Activated CD4-positive, alpha-beta memory T cell treated with anti-CD3 and anti-CD28 coated beads for 36 hours (primary cell): ENCODE data around the gene GOT1. TPM values are rescaled to one million over a fixed set of nuclear protein-coding genes. Genes with fewer than 3 reads are reported as not detected.

Experiments
- CTCF ChIA-PET: fragments of 350-600 bp; sonication (Branson Sonifier 250); formaldehyde crosslinking; loops from one replicate; lab custom pipeline; 2021; ENCODE audit warnings: antibody characterized with exemption, inconsistent platforms; lab: Charles Lee
- POLR2A ChIA-PET: fragments of 350-600 bp; sonication (Branson Sonifier 250); formaldehyde crosslinking; loops from one replicate; lab custom pipeline; 2021; ENCODE audit warnings: antibody characterized with exemption; lab: Charles Lee
- DNase-seq: peaks from one replicate; pipeline ENCODE4 v3.0.0-alpha.2; 2020
- H3K27ac Mint-ChIP-seq: one replicate; pipeline ENCODE4 v1.8.0; 2021; ENCODE audit warnings: mixed read lengths
- H3K27me3 Mint-ChIP-seq: one replicate; pipeline ENCODE4 v1.8.0; 2021; ENCODE audit warnings: mixed read lengths
- H3K36me3 Mint-ChIP-seq: one replicate; pipeline ENCODE4 v1.8.0; 2021; ENCODE audit warnings: mixed read lengths
- H3K4me1 Mint-ChIP-seq: one replicate; pipeline ENCODE4 v1.8.0; 2021; ENCODE audit warnings: low read depth, mixed read lengths
- H3K4me3 Mint-ChIP-seq: one replicate; pipeline ENCODE4 v1.8.0; 2021; ENCODE audit warnings: mild to moderate bottlenecking, mixed read lengths
- H3K9me3 Mint-ChIP-seq: one replicate; pipeline ENCODE4 v1.8.0; 2021; ENCODE audit warnings: mixed read lengths
- intact Hi-C: fragments of 100-400 bp; cut with micrococcal nuclease; formaldehyde crosslinking; loops from one replicate; pipeline ENCODE4 v1.15.1; 2023
- total RNA-seq, 2 experiments: library from RNA; stranded (reverse); gene quantifications; one replicate each; pipeline ENCODE4 v1.2.3, GENCODE V29; 2021

The GOT1 gene
- total RNA-seq, 2 experiments from 2014 or later, result 51.6 to 54.9 TPM

GRCh38 chr10:99451499-99451788 is 21.0 kb upstream of the GOT1 start:
- Mint-ChIP-seq H3K36me3 (no peaks in the 10 kb centered on the region), H3K4me3 (no peak overlapping the region), H3K27me3 (peaks cover 20% of the 10 kb centered on the region), H3K9me3 (no peaks in the 10 kb centered on the region), H3K27ac (no peak overlapping the region), H3K4me1 (no peaks in the 10 kb centered on the region)
- ChIA-PET CTCF (interaction anchor here (2.1 kb wide), 1 partner anchor 15 kb away, joined by 10 read pairs; no protein-coding TSS in a partner anchor), POLR2A (interaction anchor here (2.0 kb wide), 1 partner anchor 21 kb away, joined by 4 read pairs; the partner anchor contains the start of gene GOT1)
- intact Hi-C loops, result no loop called here
- DNase-seq, result no peak

- Mint-ChIP-seq H3K4me3 (no peak overlapping the region), H3K27me3 (peaks cover 15% of the 10 kb centered on the region), H3K27ac (no peak overlapping the region), H3K9me3 (no peaks in the 10 kb centered on the region), H3K36me3 (no peaks in the 10 kb centered on the region), H3K4me1 (no peaks in the 10 kb centered on the region)
- ChIA-PET CTCF (interaction anchor here (0.9 to 2.1 kb wide), 2 partner anchors 11 to 15 kb away, joined by 3 to 10 read pairs; no protein-coding TSS in a partner anchor), POLR2A (interaction anchor here (2.0 kb wide), 1 partner anchor 20 kb away, joined by 4 read pairs; the partner anchor contains the start of gene GOT1)
- DNase-seq, result no peak
- intact Hi-C loops, result no loop called here
These were observed 20.4 kb upstream of the GOT1 start for GRCh38 chr10:99450624-99451498.

DNA sequence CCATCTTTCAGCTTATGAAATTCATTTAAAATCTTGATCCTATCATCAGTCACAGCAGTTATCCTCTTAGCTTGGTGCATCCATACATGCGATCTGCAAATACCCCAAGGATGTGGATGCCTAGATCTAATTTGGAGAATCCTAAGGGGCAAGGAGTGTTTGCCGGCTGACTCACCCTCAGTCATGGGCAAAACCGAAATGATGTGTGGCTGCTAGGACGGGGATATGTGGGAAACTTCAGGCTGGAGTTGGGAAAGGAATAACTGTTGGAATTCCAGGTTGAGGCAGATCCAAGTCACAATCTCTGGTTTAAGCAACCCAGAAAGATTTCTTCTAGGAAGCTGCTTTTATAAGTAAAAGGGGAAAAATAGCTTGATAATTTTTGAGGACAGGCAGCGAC is 19.7 kb upstream of the GOT1 start:
- ChIA-PET POLR2A (interaction anchor here (2.0 kb wide), 1 partner anchor 20 kb away, joined by 4 read pairs; the partner anchor contains the start of gene GOT1), CTCF (interaction anchor here (0.9 to 2.0 kb wide), 2 partner anchors 10 to 14 kb away, joined by 3 to 8 read pairs; no protein-coding TSS in a partner anchor)
- no peaks in the 10 kb centered on the region for H3K4me1 Mint-ChIP-seq
- intact Hi-C loops, result no loop called here
- H3K27ac Mint-ChIP-seq, result no peak overlapping the region
- H3K27me3 Mint-ChIP-seq, result peaks cover 8% of the 10 kb centered on the region
- no peaks in the 10 kb centered on the region for H3K36me3 Mint-ChIP-seq
- H3K4me3 Mint-ChIP-seq, result no peak overlapping the region
- DNase-seq, result no peak
- H3K9me3 Mint-ChIP-seq, result no peaks in the 10 kb centered on the region

- ChIA-PET CTCF (interaction anchor here (0.6 to 2.0 kb wide), 2 partner anchors 13 to 43 kb away, joined by 3 to 8 read pairs; no protein-coding TSS in a partner anchor), POLR2A (no interaction called here)
- H3K36me3 Mint-ChIP-seq, result no peaks in the 10 kb centered on the region
- H3K27ac Mint-ChIP-seq, result no peak overlapping the region
- no peaks in the 10 kb centered on the region for H3K4me1 Mint-ChIP-seq
- H3K27me3 Mint-ChIP-seq, result peaks cover 8% of the 10 kb centered on the region
- DNase-seq, result no peak
- intact Hi-C loops, result no loop called here
- no peak overlapping the region for H3K4me3 Mint-ChIP-seq
- no peaks in the 10 kb centered on the region for H3K9me3 Mint-ChIP-seq
These were observed 18.6 kb upstream of the GOT1 start for GRCh38 chr10:99449023-99449422.

DNA sequence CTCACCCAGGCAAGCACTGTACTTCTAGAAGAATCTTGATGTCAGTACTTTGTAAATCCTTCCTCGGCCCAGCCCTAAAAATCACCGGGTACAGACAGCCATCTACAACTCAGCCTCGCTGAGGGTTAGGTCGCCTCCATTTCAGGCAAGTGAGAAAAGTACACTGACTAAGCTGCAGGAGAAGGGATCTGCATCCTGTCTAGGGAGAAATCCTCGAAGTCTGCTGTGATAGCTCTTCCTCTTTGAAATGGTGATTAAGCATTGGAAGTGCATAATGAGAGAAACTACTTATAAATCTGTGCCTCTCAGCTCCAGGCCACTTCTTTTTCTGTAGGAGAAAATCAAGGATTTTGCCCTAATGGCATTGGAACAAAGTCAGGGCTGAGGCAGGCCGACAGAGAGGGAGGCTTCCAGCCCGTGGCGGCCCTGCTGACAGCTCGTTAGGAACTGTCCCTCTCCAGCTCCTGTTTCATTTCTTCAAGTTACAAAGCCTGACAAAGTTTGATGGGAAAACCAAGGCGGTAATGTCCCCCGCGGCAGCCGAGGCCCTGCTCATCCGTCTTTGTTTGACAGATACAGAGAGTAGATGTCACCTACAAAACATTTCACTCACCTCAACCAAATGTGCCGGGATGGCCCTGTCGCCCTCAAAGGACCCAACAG is 14.1 kb upstream of the GOT1 start:
- DNase-seq, result no peak
- Mint-ChIP-seq H3K4me3 (no peak overlapping the region), H3K27ac (no peak overlapping the region), H3K9me3 (no peaks in the 10 kb centered on the region), H3K36me3 (no peaks in the 10 kb centered on the region), H3K4me1 (no peaks in the 10 kb centered on the region), H3K27me3 (peaks cover 2% of the 10 kb centered on the region)
- ChIA-PET CTCF (interaction anchor here (0.8 to 1.7 kb wide), 2 partner anchors 9 to 116 kb away, joined by 3 to 7 read pairs; no protein-coding TSS in a partner anchor), POLR2A (no interaction called here)
- intact Hi-C loops, result no loop called here

DNA sequence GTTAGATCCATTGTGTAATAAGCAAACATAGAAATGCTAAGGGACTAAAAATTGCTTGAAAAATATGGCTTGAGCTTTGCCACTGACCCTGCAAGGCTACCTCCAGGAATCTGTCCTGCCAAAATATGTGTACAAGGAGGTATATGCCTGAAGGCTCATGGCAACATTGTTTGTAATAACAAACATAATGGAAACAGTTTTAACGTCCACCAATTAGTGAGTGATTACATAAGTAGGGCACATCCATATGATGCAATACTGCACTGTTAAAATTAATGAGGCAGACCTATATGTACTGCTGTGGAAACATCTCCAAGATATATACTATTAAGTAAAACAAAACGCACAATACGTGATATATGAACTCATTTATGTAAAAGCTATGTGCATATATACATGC is 13.1 kb upstream of the GOT1 start:
- Mint-ChIP-seq H3K27me3 (peaks cover 2% of the 10 kb centered on the region), H3K9me3 (no peaks in the 10 kb centered on the region), H3K4me1 (no peaks in the 10 kb centered on the region), H3K4me3 (no peak overlapping the region), H3K27ac (no peak overlapping the region), H3K36me3 (no peaks in the 10 kb centered on the region)
- intact Hi-C loops, result no loop called here
- ChIA-PET POLR2A (no interaction called here), CTCF (interaction anchor here (1.7 kb wide), 1 partner anchor 8 kb away, joined by 7 read pairs; no protein-coding TSS in a partner anchor)
- DNase-seq, result no peak

DNA sequence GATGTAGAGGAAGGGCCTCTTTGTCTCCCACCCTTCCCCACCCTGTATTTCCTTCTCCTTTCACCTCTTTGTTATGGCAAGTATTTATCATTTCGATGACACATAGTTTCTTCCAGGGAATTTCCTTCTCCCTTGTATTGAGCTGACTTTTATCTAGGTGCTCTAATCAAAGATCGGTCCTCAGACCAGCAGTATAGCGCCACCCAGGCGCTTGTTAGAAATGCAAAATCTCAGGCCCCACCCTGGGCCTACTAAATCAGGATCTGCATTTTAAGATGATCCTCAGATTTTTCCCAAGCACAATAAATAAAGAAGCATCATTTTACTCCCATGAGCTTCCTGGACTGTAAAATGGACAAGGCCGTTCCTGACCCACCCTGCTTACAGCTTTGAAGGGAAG is 12.0 kb upstream of the GOT1 start:
- no peak for DNase-seq
- ChIA-PET POLR2A (interaction anchor here (0.6 kb wide), 1 partner anchor 11 kb away, joined by 3 read pairs; no protein-coding TSS in a partner anchor), CTCF (interaction anchor here (1.1 to 1.9 kb wide), 2 partner anchors 114 to 170 kb away, joined by 3 to 7 read pairs; no protein-coding TSS in a partner anchor)
- intact Hi-C loops, result no loop called here
- Mint-ChIP-seq H3K27me3 (peaks cover 1% of the 10 kb centered on the region), H3K36me3 (no peaks in the 10 kb centered on the region), H3K9me3 (no peaks in the 10 kb centered on the region), H3K27ac (no peak overlapping the region), H3K4me3 (no peak overlapping the region), H3K4me1 (no peaks in the 10 kb centered on the region)

DNA sequence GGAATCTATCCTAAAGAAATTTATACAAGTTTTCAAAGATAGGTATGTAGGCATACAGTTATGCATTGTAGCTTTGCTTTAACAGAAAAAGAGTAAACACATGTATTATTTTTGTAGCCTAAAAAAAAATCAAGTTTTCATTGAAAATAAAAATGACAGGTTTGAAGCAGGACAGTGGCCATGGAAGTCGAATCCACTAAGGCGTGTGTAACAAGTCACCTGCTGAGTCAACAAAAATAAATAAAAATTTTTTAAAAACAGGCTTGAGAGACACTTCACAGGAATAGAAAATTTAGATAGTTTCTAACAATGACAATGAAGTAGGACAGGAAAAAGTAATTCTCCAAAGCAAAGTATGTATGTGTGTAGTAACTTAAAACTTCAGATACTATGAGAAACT is 8.5 kb upstream of the GOT1 start:
- POLR2A ChIA-PET, result no interaction called here
- H3K9me3 Mint-ChIP-seq, result no peaks in the 10 kb centered on the region
- no peaks in the 10 kb centered on the region for H3K27me3 Mint-ChIP-seq
- CTCF ChIA-PET, result interaction anchor here (1.1 kb wide), 1 partner anchor 8 kb away, joined by 3 read pairs; the partner anchor contains the start of gene GOT1
- peaks cover 9% of the 10 kb centered on the region for H3K4me1 Mint-ChIP-seq
- no peak overlapping the region for H3K27ac Mint-ChIP-seq
- no peak for DNase-seq
- peaks cover 3% of the 10 kb centered on the region for H3K36me3 Mint-ChIP-seq
- intact Hi-C loops, result no loop called here
- no peak overlapping the region for H3K4me3 Mint-ChIP-seq

DNA sequence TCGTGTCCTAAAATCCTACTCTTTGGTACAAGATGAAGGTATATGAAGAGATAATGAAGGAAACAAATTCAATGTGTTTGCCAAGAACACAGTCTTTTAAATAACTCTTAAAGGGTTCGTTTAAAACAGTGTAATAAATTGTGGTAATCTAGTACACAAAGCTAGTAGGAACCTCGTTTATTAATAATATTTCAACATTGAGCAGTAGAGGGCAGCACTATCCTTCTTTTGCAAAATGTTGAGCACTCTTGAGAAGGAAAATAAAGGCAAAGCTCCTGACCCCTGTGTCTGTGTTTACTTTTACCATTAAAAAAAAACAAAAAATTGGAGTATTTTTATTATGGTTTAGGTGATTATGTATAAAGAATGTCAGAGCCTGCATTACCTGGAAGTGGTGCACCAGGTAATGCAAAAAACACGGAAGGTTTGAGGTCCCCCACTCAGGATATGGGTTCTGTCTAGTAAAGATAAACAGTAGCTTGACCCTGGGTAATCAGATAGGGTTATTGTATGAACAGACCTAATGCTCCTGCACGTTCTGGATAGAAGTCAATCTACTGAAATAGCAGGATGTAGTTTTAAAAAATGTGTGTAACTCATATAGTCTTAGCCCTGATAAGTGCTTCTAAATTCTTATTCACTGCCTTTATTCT is 5.7 kb upstream of the GOT1 start:
- peaks cover 3% of the 10 kb centered on the region for H3K36me3 Mint-ChIP-seq
- ChIA-PET CTCF (interaction anchor here (0.7 to 5.6 kb wide), 38 partner anchors 8 to 969 kb away, joined by 3 to 106 read pairs (median 5); partner anchors contain the start of genes COX15, CUTC, ENTPD7 and NKX2-3), POLR2A (interaction anchor here (0.8 kb wide), 1 partner anchor 184 kb away, joined by 4 read pairs; the partner anchor contains the start of gene SLC25A28)
- H3K4me3 Mint-ChIP-seq, result no peak overlapping the region
- peaks cover 18% of the 10 kb centered on the region for H3K4me1 Mint-ChIP-seq
- intact Hi-C loops, result loop anchor here (1.0 kb wide), 1 partner anchor 275 kb away; no protein-coding TSS in a partner anchor
- H3K9me3 Mint-ChIP-seq, result no peaks in the 10 kb centered on the region
- H3K27me3 Mint-ChIP-seq, result no peaks in the 10 kb centered on the region
- no peak overlapping the region for H3K27ac Mint-ChIP-seq
- DNase-seq, result no peak

DNA sequence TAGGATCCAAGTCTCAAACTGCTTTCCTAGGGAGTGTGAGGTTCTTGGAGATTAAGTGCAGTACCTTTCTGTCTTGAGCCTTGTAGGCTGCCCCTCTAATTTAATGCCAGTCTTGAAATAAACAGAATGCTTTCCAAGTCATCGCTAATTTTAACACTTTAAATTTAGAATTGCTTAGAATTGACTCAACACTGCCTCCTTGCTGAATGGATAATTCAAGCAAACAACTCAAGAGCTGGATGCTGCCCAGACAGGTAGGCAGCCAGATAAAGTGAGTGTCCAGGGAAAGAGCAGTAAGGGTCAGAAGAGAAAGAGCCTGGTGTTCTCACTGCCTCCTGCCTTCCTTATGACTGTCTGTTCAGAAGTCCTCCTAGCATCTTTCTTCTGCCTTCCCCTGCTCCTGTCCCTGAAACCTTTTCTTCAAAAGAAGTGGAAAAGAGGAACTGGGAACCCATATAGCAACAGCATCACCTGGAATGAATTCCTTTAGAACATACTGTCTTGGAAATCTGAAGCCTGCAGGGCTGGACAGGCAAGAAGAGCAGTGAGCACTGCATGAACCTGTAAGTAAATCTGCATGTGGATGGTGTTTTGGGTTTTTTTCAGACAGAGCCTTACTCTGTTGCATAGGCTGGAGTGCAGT is 3.1 kb upstream of the GOT1 start:
- peaks cover 31% of the 10 kb centered on the region for H3K4me1 Mint-ChIP-seq
- no peaks in the 10 kb centered on the region for H3K9me3 Mint-ChIP-seq
- no peak overlapping the region for H3K27ac Mint-ChIP-seq
- intact Hi-C loops, result loop anchor here (5.0 kb wide), 2 partner anchors 939 to 966 kb away; no protein-coding TSS in a partner anchor
- no peak for DNase-seq
- POLR2A ChIA-PET, result no interaction called here
- H3K4me3 Mint-ChIP-seq, result no peak overlapping the region
- H3K36me3 Mint-ChIP-seq, result peaks cover 3% of the 10 kb centered on the region
- CTCF ChIA-PET, result interaction anchor here (5.6 kb wide), 1 partner anchor 182 kb away, joined by 106 read pairs; no protein-coding TSS in a partner anchor
- no peaks in the 10 kb centered on the region for H3K27me3 Mint-ChIP-seq

GRCh38 chr10:99432881-99433280 is 2.5 kb upstream of the GOT1 start:
- DNase-seq, result no peak
- Mint-ChIP-seq H3K27ac (no peak overlapping the region), H3K27me3 (no peaks in the 10 kb centered on the region), H3K9me3 (no peaks in the 10 kb centered on the region), H3K36me3 (peaks cover 3% of the 10 kb centered on the region), H3K4me3 (no peak overlapping the region), H3K4me1 (peaks cover 33% of the 10 kb centered on the region)
- POLR2A ChIA-PET, result no interaction called here
- CTCF ChIA-PET, result interaction anchor here (5.6 kb wide), 1 partner anchor 182 kb away, joined by 106 read pairs; no protein-coding TSS in a partner anchor
- intact Hi-C loops, result loop anchor here (5.0 kb wide), 2 partner anchors 939 to 966 kb away; no protein-coding TSS in a partner anchor
